ENCODE data around the gene PDE8A. TPM values are rescaled to one million over a fixed set of nuclear protein-coding genes. Genes with fewer than 3 reads are reported as not detected.

Gene PDE8A
- total RNA-seq, 1 experiment from 2014 or later = 65.9 TPM

DNA sequence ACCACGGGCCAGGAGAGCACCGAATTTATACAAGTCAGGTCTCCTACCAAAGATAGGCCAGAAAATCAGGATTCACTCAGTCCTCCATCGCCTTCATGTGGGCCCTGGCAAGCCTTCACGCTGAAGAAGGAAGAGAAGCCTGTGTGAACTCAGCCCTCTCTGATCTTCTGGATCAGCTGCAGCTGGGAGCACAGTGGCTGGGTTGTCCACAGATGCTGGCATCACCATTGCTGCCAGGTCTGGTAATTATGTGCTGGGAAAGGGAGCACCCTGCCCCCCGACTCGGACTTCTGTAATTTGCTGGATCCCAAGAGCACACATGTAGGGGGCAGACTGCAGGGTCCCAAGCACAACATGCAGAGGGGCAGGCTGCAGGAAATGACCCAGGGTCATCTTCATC, 12.4 kb upstream of the PDE8A start:
- Mint-ChIP-seq H3K4me1 (ENCODE audit: low read depth, unreplicated experiment) (peaks cover 8% of the 10 kb centered on the region), H3K27me3 (ENCODE audit: unreplicated experiment) (no peaks in the 10 kb centered on the region), H3K27ac (ENCODE audit: unreplicated experiment) (no peak overlapping the region), H3K9me3 (ENCODE audit: low read depth, unreplicated experiment) (peaks cover 6% of the 10 kb centered on the region), H3K4me3 (ENCODE audit: low read depth, unreplicated experiment) (no peak overlapping the region), H3K36me3 (ENCODE audit: insufficient read depth, unreplicated experiment) (no peaks in the 10 kb centered on the region)
- intact Hi-C loops (cut with micrococcal nuclease; ENCODE audit: unreplicated experiment) = no loop called here
- DNase-seq = no peak
- TF ChIP-seq, protein P1, sequence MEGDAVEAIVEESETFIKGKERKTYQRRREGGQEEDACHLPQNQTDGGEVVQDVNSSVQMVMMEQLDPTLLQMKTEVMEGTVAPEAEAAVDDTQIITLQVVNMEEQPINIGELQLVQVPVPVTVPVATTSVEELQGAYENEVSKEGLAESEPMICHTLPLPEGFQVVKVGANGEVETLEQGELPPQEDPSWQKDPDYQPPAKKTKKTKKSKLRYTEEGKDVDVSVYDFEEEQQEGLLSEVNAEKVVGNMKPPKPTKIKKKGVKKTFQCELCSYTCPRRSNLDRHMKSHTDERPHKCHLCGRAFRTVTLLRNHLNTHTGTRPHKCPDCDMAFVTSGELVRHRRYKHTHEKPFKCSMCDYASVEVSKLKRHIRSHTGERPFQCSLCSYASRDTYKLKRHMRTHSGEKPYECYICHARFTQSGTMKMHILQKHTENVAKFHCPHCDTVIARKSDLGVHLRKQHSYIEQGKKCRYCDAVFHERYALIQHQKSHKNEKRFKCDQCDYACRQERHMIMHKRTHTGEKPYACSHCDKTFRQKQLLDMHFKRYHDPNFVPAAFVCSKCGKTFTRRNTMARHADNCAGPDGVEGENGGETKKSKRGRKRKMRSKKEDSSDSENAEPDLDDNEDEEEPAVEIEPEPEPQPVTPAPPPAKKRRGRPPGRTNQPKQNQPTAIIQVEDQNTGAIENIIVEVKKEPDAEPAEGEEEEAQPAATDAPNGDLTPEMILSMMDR (IDR thresholded peaks at IDR 0.05; ENCODE audit: unreplicated experiment) = no peak
- CTCF ChIA-PET = interaction anchor here (0.7 kb wide), 1 partner anchor 10 kb away, joined by 5 read pairs; no protein-coding TSS in a partner anchor
- BruUV-seq (replicated peaks) = no TSS peak

DNA sequence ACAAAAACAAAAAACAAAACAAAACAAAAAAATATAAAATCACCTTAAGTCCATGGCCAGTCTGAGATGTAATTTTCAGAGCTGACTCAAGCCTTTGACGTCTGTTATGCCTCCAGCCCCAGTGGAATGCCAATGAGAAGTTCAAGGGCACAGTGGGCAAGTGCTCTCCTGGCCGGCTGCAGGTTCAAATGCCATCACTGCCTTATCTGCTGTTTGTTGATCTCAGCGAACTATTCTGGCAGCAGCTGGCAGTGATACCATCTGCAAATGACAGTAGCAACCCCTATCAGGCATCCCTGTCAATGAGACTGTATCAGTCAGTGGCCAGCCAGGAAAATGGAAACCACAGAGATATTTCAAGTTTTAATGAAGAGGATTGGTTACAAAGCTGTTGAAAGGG, 10.8 kb upstream of the PDE8A start:
- Mint-ChIP-seq H3K4me1 (ENCODE audit: low read depth, unreplicated experiment) (peaks cover 8% of the 10 kb centered on the region), H3K9me3 (ENCODE audit: low read depth, unreplicated experiment) (peaks cover 2% of the 10 kb centered on the region), H3K27me3 (ENCODE audit: unreplicated experiment) (no peaks in the 10 kb centered on the region), H3K27ac (ENCODE audit: unreplicated experiment) (no peak overlapping the region), H3K4me3 (ENCODE audit: low read depth, unreplicated experiment) (no peak overlapping the region), H3K36me3 (ENCODE audit: insufficient read depth, unreplicated experiment) (no peaks in the 10 kb centered on the region)
- intact Hi-C loops (cut with micrococcal nuclease; ENCODE audit: unreplicated experiment) = no loop called here
- BruUV-seq (replicated peaks) = no TSS peak
- CTCF ChIA-PET = no interaction called here
- no peak for DNase-seq
- TF ChIP-seq, protein P1 (IDR thresholded peaks at IDR 0.05; ENCODE audit: unreplicated experiment) = no peak

- Mint-ChIP-seq H3K4me3 (ENCODE audit: low read depth, unreplicated experiment) (no peak overlapping the region), H3K9me3 (ENCODE audit: low read depth, unreplicated experiment) (no peaks in the 10 kb centered on the region), H3K36me3 (ENCODE audit: insufficient read depth, unreplicated experiment) (no peaks in the 10 kb centered on the region), H3K27me3 (ENCODE audit: unreplicated experiment) (no peaks in the 10 kb centered on the region), H3K27ac (ENCODE audit: unreplicated experiment) (no peak overlapping the region), H3K4me1 (ENCODE audit: low read depth, unreplicated experiment) (no peaks in the 10 kb centered on the region)
- no peak for DNase-seq
- intact Hi-C loops (cut with micrococcal nuclease; ENCODE audit: unreplicated experiment) = no loop called here
- TF ChIP-seq, protein P1 (IDR thresholded peaks at IDR 0.05; ENCODE audit: unreplicated experiment) = no peak
- BruUV-seq (replicated peaks) = no TSS peak
- CTCF ChIA-PET = no interaction called here
Measured at GRCh38 chr15:84973492-84974460, 7.9 kb upstream of the PDE8A start.

DNA sequence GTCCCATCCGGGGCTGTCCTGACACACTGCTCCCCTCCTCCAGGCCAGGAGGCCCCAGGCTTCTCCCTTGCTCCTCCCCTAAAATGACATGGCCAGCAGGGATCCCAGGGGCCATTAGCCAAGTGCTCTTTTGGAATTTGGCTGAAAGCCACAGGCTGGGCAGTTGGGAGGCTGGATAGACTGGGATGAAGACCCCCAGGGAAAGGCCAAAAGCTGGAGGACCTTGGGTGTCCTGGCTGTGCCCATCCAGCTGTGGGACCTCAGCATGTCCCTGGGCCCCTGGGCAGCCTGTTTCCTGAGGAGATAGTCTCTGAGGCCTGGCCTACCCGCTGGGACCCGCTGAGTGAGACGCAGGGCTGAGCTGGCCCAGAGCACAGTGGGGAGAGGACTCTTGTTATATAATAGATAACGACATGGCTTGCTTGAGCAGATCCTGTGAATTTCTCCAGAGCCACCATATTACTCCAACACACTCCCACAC, 5.7 kb upstream of the PDE8A start:
- no peaks in the 10 kb centered on the region for H3K9me3 Mint-ChIP-seq (ENCODE audit: low read depth, unreplicated experiment)
- intact Hi-C loops (cut with micrococcal nuclease; ENCODE audit: unreplicated experiment) = no loop called here
- TF ChIP-seq, protein P1 (IDR thresholded peaks at IDR 0.05; ENCODE audit: unreplicated experiment) = no peak
- H3K27me3 Mint-ChIP-seq (ENCODE audit: unreplicated experiment) = no peaks in the 10 kb centered on the region
- H3K4me3 Mint-ChIP-seq (ENCODE audit: low read depth, unreplicated experiment) = no peak overlapping the region
- H3K36me3 Mint-ChIP-seq (ENCODE audit: insufficient read depth, unreplicated experiment) = peaks cover 15% of the 10 kb centered on the region
- no peak overlapping the region for H3K27ac Mint-ChIP-seq (ENCODE audit: unreplicated experiment)
- BruUV-seq (replicated peaks) = no TSS peak
- no peak for DNase-seq
- peaks cover 9% of the 10 kb centered on the region for H3K4me1 Mint-ChIP-seq (ENCODE audit: low read depth, unreplicated experiment)
- CTCF ChIA-PET = interaction anchor here (0.6 to 0.7 kb wide), 3 partner anchors 12 to 204 kb away, joined by 3 to 4 read pairs (median 3); no protein-coding TSS in a partner anchor

Measured in Calu3 (cell line).